HCT116 (cell line): Measurements from ENCODE around the gene CNDP1. TPM values are rescaled to one million over a fixed set of nuclear protein-coding genes. Genes with fewer than 3 reads are reported as not detected.
A peak's percentile ranks its signal among the peaks of the same experiment; 100 is the strongest.

Experiments used
- ATAC-seq: fragments of 200-7000 bp; cut with Tn5 transposase; 2 replicates; pipeline ENCODE4 v1.9.1; 2020; ENCODE audit warnings: mild to moderate bottlenecking, moderate library complexity
- BruUV-seq: library from RNA; stranded (reverse); fragments of 400-500 nt; replicated peaks from 2 replicates; lab custom pipeline; 2021; lab: Mats Ljungman, UMichigan
- CTCF ChIA-PET: fragments of 300-600 bp; sonication (Branson Sonifier 250); formaldehyde crosslinking; loops from one replicate; lab custom pipeline; 2021; ENCODE audit warnings: antibody characterized with exemption; lab: Charles Lee
- POLR2A ChIA-PET: fragments of 300-600, 350-600 bp; sonication (Branson Sonifier 250); formaldehyde crosslinking; loops from one replicate; lab custom pipeline; 2021; ENCODE audit warnings: antibody characterized with exemption; lab: Charles Lee
- RAD21 ChIA-PET, 2 experiments: fragments of 300-600 bp; sonication (Branson Sonifier 250); formaldehyde crosslinking; loops; one replicate each; lab custom pipeline; 2023; ENCODE audit warnings: low total read pairs in 2 of 2; ENCODE audit not compliant: uncharacterized antibody in 2 of 2, unreplicated experiment in 2 of 2, low non-redundant PET in 1 of 2; lab: Charles Lee
- DNase-seq: peaks from one replicate; pipeline ENCODE4 v3.0.0-alpha.2; 2010; ENCODE audit warnings: low read depth, low spot score
- H2AFZ ChIP-seq: fragments of 200-600 bp; shearing (Covaris generic), sonication (generic); 2 replicates; pipeline ENCODE4 v1.6.1; 2017; ENCODE audit warnings: low read depth, mixed run types, mixed read lengths, antibody characterized with exemption, low read length; ENCODE audit not compliant: poor library complexity, severe bottlenecking
- H3K27ac ChIP-seq: 2 replicates; pipeline ENCODE4 v1.5.1; 2012; ENCODE audit warnings: low read depth, low read length
- H3K27me3 ChIP-seq: fragments of 200-600 bp; sonication (generic); 2 replicates; pipeline ENCODE4 v1.6.1; 2016; ENCODE audit warnings: mixed run types, low read length, mixed read lengths; ENCODE audit not compliant: insufficient read depth
- H3K36me3 ChIP-seq, 2 experiments: fragments of 200-500 bp in 1 of 2; fragments of 200-600 bp in 1 of 2; sonication (Bioruptor generic) in 1 of 2; sonication (generic) in 1 of 2; 2 replicates each; pipeline versions ENCODE4 v1.5.1 to v1.6.1; 2014 to 2016; ENCODE audit warnings: low read length in 2 of 2, inconsistent platforms in 1 of 2, mixed read lengths in 1 of 2, mixed run types in 1 of 2; ENCODE audit not compliant: insufficient read depth in 2 of 2, control insufficient read depth in 1 of 2
- H3K4me1 ChIP-seq, 2 experiments: fragments of 200-600 bp in 1 of 2; sonication (generic) in 1 of 2; 2 replicates each; pipeline versions ENCODE4 v1.5.1 to v1.6.1; 2012 to 2017; ENCODE audit warnings: low read length in 2 of 2, inconsistent platforms in 1 of 2, mild to moderate bottlenecking in 1 of 2, mixed read lengths in 1 of 2, mixed run types in 1 of 2, moderate library complexity in 1 of 2; ENCODE audit not compliant: insufficient read depth in 2 of 2, control insufficient read depth in 1 of 2
- H3K4me2 ChIP-seq: fragments of 200-600 bp; sonication (generic); 2 replicates; pipeline ENCODE4 v1.6.1; 2017; ENCODE audit warnings: mixed run types, low read length, mixed read lengths
- H3K4me3 ChIP-seq, 2 experiments: fragments of 200-600 bp in 1 of 2; sonication (generic) in 1 of 2; replicated peaks in 1 of 2; 2 replicates each; pipeline ENCODE4 v1.5.1; 2011 to 2016; ENCODE audit warnings: low read length in 2 of 2, control low read depth in 1 of 2, low read depth in 1 of 2, mild to moderate bottlenecking in 1 of 2, mixed read lengths in 1 of 2, mixed run types in 1 of 2
- H3K79me2 ChIP-seq: fragments of 200-600 bp; sonication (generic); 2 replicates; pipeline ENCODE4 v1.6.1; 2017; ENCODE audit warnings: mild to moderate bottlenecking, mixed run types, low read length, moderate library complexity, mixed read lengths; ENCODE audit not compliant: insufficient read depth
- H3K9ac ChIP-seq: fragments of 200-600 bp; sonication (generic); 2 replicates; pipeline ENCODE4 v1.6.1; 2016; ENCODE audit warnings: low read length, mixed read lengths
- H3K9me2 ChIP-seq: fragments of 200-600 bp; sonication (generic), shearing (Covaris generic); 2 replicates; pipeline ENCODE4 v1.6.1; 2017; ENCODE audit warnings: mixed run types, mild to moderate bottlenecking, moderate library complexity; ENCODE audit not compliant: insufficient read depth
- H3K9me3 ChIP-seq, 2 experiments: fragments of 200-500 bp in 1 of 2; fragments of 200-600 bp in 1 of 2; sonication (Bioruptor generic) in 1 of 2; sonication (generic) in 1 of 2; 2 replicates each; pipeline ENCODE4 v1.6.1; 2014 to 2017; ENCODE audit warnings: low read length in 2 of 2, mixed read lengths in 2 of 2, inconsistent platforms in 1 of 2, low read depth in 1 of 2, mild to moderate bottlenecking in 1 of 2, mixed run types in 1 of 2, moderate library complexity in 1 of 2; ENCODE audit not compliant: control insufficient read depth in 1 of 2, insufficient read depth in 1 of 2
- H4K20me1 ChIP-seq: fragments of 200-600 bp; sonication (generic), shearing (Covaris generic); 2 replicates; pipeline ENCODE4 v1.6.1; 2017; ENCODE audit warnings: mixed run types, mild to moderate bottlenecking, moderate library complexity; ENCODE audit not compliant: insufficient read depth
- CBX3 ChIP-seq: IDR thresholded peaks from 2 replicates; pipeline ENCODE4 v1.6.1; 2012; ENCODE audit warnings: low read depth
- CEBPB ChIP-seq: IDR thresholded peaks from 2 replicates; pipeline ENCODE4 v1.6.1; 2012; ENCODE audit warnings: low read depth
- ELF1 ChIP-seq: IDR thresholded peaks from 2 replicates; pipeline ENCODE4 v1.6.1; 2012; ENCODE audit warnings: low read depth, borderline replicate concordance
- EZH2 ChIP-seq: fragments of 200-600 bp; sonication (generic); IDR thresholded peaks from 2 replicates; pipeline ENCODE4 v1.6.1; 2017; ENCODE audit warnings: antibody characterized with exemption, mixed run types
- EZH2phosphoT487 ChIP-seq: fragments of 200-600 bp; IDR thresholded peaks from 2 replicates; pipeline ENCODE4 v1.6.1; 2018; ENCODE audit warnings: antibody characterized with exemption, borderline replicate concordance
- FOSL1 ChIP-seq: IDR thresholded peaks from 2 replicates; pipeline ENCODE4 v1.6.1; 2012; ENCODE audit warnings: low read depth
- JUND ChIP-seq: IDR thresholded peaks from 2 replicates; pipeline ENCODE4 v1.6.1; 2012
- POLR2A ChIP-seq: IDR thresholded peaks from 2 replicates; pipeline ENCODE4 v1.7.0; 2011; ENCODE audit warnings: borderline replicate concordance; ENCODE audit not compliant: insufficient read depth, insufficient read length; ENCODE audit errors: extremely low read depth
- POLR2AphosphoS5 ChIP-seq: IDR thresholded peaks from 2 replicates; pipeline ENCODE4 v1.6.1; 2011; ENCODE audit warnings: mild to moderate bottlenecking, low read depth, low read length, moderate library complexity
- RAD21 ChIP-seq: IDR thresholded peaks from 2 replicates; pipeline ENCODE4 v1.6.1; 2012; ENCODE audit warnings: low read depth, mild to moderate bottlenecking
- SIN3A ChIP-seq: IDR thresholded peaks from 2 replicates; pipeline ENCODE4 v1.6.1; 2012; ENCODE audit warnings: low read depth
- SP1 ChIP-seq: IDR thresholded peaks from 2 replicates; pipeline ENCODE4 v1.6.1; 2012; ENCODE audit warnings: low read depth
- SRF ChIP-seq: IDR thresholded peaks from 2 replicates; pipeline ENCODE4 v1.6.1; 2012; ENCODE audit warnings: low read depth
- YY1 ChIP-seq: IDR thresholded peaks from 2 replicates; pipeline ENCODE4 v1.6.1; 2011; ENCODE audit warnings: low read length, low read depth, moderate library complexity, mild to moderate bottlenecking; ENCODE audit not compliant: insufficient replicate concordance; ENCODE audit errors: extremely low read depth
- ZFX ChIP-seq: fragments of 450-650 bp; IDR thresholded peaks from 2 replicates; pipeline ENCODE4 v1.6.1; 2017
- ZNF274 ChIP-seq: fragments of 200-500 bp; sonication (Bioruptor generic); IDR thresholded peaks from 2 replicates; pipeline ENCODE4 v1.6.1; 2014; ENCODE audit warnings: mild to moderate bottlenecking, low read depth, low read length, inconsistent platforms
- intact Hi-C: fragments of 100-400 bp; cut with micrococcal nuclease; formaldehyde crosslinking; loops from 2 replicates; pipeline ENCODE4 v1.10.0; 2022
- total RNA-seq: library from RNA; stranded (reverse); gene quantifications from one replicate; pipeline ENCODE4 v1.2.1, GENCODE V29; 2021; ENCODE audit not compliant: unreplicated experiment
- TF ChIP-seq, protein P1 (sequence below), 3 experiments: fragments of 200-600 bp in 1 of 3; sonication (generic) in 1 of 3; IDR thresholded peaks in 2 of 3; conservative IDR thresholded peaks in 1 of 3; 2 replicates each; pipeline ENCODE4 v1.5.1; 2012 to 2017; ENCODE audit warnings: low read depth in 2 of 3, low read length in 2 of 3, antibody characterized with exemption in 1 of 3, borderline replicate concordance in 1 of 3, control low read depth in 1 of 3, mild to moderate bottlenecking in 1 of 3, mixed read lengths in 1 of 3, mixed run types in 1 of 3, moderate library complexity in 1 of 3; ENCODE audit not compliant: insufficient read depth in 1 of 3
- TF ChIP-seq, protein P2 (sequence below): IDR thresholded peaks from 2 replicates; pipeline ENCODE4 v1.6.1; 2012
- TF ChIP-seq, protein P3 (sequence below): IDR thresholded peaks from 2 replicates; pipeline ENCODE4 v1.6.1; 2011; ENCODE audit warnings: mild to moderate bottlenecking, low read length, moderate library complexity; ENCODE audit not compliant: insufficient replicate concordance; ENCODE audit errors: extremely low read depth
- TF ChIP-seq, protein P4 (sequence below): IDR thresholded peaks from 2 replicates; pipeline ENCODE4 v1.6.1; 2012

CNDP1 gene
- total RNA-seq, 1 experiment from 2014 or later, result not detected

DNA sequence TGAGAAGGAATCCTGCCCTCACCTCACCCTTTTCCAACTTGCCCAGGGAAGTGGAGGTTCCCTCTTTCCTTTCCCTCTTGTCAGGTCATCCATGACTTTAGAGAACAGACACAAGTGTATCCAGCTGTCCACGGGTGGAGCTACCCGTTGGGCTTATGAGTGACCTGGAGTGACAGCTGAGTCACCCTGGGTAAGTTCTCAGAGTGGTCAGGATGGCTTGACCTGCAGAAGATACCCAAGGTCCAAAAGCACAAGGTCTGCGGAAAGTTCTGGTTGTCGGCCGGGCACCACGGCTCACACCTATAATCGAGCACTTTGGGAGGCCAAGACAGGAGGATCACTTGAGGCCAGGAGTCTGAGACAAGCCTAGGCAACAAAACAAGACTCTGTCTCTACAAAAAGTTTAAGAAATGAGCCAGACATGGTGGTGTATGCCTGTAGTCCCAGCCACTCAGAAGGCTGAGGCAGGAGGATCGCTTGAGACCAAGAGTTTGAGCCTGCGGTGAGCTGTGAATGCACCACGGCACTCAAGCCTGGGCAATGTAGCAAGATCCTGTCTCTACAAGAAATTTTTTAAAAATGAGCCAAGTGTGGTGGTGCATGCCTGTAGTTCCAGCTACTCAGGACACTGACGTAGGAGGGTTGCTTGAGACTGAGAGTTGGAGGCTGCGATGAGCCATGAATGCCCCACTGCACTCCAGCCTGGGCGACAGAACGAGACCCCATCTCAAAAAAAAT, 14.0 kb upstream of the CNDP1 start:
- Histone ChIP-seq H3K27ac (no peak overlapping the region), H3K4me2 (no peak overlapping the region), H3K9me2 (no peaks in the 10 kb centered on the region), H3K9me3 (no peaks in the 10 kb centered on the region), H4K20me1 (no peaks in the 10 kb centered on the region), H2AFZ (no peak overlapping the region), H3K27me3 (no peaks in the 10 kb centered on the region), H3K4me3 (no peak overlapping the region), H3K9ac (no peak overlapping the region), H3K4me1 (no peaks in the 10 kb centered on the region), H3K36me3 (peaks cover 4% of the 10 kb centered on the region in 2 experiments; a peak in 3 of 4 replicates), H3K79me2 (no peaks in the 10 kb centered on the region)
- no peak for ATAC-seq
- no peak for TF ChIP-seq SRF
- TF ChIP-seq, protein P1, sequence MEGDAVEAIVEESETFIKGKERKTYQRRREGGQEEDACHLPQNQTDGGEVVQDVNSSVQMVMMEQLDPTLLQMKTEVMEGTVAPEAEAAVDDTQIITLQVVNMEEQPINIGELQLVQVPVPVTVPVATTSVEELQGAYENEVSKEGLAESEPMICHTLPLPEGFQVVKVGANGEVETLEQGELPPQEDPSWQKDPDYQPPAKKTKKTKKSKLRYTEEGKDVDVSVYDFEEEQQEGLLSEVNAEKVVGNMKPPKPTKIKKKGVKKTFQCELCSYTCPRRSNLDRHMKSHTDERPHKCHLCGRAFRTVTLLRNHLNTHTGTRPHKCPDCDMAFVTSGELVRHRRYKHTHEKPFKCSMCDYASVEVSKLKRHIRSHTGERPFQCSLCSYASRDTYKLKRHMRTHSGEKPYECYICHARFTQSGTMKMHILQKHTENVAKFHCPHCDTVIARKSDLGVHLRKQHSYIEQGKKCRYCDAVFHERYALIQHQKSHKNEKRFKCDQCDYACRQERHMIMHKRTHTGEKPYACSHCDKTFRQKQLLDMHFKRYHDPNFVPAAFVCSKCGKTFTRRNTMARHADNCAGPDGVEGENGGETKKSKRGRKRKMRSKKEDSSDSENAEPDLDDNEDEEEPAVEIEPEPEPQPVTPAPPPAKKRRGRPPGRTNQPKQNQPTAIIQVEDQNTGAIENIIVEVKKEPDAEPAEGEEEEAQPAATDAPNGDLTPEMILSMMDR (IDR thresholded peaks at IDR 0.05 in 2 of 3, conservative IDR thresholded peaks at IDR 0.05 in 1 of 3; ENCODE audit: borderline replicate concordance in 1 of 3, insufficient read depth in 1 of 3, low read depth in 2 of 3, low read length in 2 of 3), result no peak
- no peak for TF ChIP-seq EZH2phosphoT487
- no peak for TF ChIP-seq YY1
- TF ChIP-seq ZFX, result no peak
- TF ChIP-seq EZH2, result no peak
- no peak for TF ChIP-seq POLR2AphosphoS5
- no peak for TF ChIP-seq FOSL1
- no peak for TF ChIP-seq ELF1
- no peak for TF ChIP-seq CEBPB
- TF ChIP-seq, protein P2, sequence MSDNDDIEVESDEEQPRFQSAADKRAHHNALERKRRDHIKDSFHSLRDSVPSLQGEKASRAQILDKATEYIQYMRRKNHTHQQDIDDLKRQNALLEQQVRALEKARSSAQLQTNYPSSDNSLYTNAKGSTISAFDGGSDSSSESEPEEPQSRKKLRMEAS, result no peak
- no peak for TF ChIP-seq CBX3
- TF ChIP-seq, protein P3, sequence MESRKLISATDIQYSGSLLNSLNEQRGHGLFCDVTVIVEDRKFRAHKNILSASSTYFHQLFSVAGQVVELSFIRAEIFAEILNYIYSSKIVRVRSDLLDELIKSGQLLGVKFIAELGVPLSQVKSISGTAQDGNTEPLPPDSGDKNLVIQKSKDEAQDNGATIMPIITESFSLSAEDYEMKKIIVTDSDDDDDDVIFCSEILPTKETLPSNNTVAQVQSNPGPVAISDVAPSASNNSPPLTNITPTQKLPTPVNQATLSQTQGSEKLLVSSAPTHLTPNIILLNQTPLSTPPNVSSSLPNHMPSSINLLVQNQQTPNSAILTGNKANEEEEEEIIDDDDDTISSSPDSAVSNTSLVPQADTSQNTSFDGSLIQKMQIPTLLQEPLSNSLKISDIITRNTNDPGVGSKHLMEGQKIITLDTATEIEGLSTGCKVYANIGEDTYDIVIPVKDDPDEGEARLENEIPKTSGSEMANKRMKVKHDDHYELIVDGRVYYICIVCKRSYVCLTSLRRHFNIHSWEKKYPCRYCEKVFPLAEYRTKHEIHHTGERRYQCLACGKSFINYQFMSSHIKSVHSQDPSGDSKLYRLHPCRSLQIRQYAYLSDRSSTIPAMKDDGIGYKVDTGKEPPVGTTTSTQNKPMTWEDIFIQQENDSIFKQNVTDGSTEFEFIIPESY, result no peak
- no peak for TF ChIP-seq POLR2A
- TF ChIP-seq, protein P4, sequence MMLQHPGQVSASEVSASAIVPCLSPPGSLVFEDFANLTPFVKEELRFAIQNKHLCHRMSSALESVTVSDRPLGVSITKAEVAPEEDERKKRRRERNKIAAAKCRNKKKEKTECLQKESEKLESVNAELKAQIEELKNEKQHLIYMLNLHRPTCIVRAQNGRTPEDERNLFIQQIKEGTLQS, result no peak
- no peak for TF ChIP-seq SIN3A
- TF ChIP-seq SP1, result no peak
- TF ChIP-seq ZNF274, result no peak
- no peak for TF ChIP-seq RAD21
- no peak for TF ChIP-seq JUND
- ChIA-PET POLR2A (no interaction called here), CTCF (no interaction called here), RAD21 (no interaction called here)
- BruUV-seq, result TSS peak; percentile 87
- intact Hi-C loops, result no loop called here
- DNase-seq, result no peak
